HG03025 (cell line): ENCODE measurements around the gene FGG.

Experiments
- ATAC-seq: cut with Tn5 transposase; IDR thresholded peaks from one replicate; pipeline ENCODE4 v1.9.1; 2021; ENCODE audit warnings: mild to moderate bottlenecking, moderate library complexity; ENCODE audit not compliant: unreplicated experiment, low FRiP score

Gene FGG

DNA sequence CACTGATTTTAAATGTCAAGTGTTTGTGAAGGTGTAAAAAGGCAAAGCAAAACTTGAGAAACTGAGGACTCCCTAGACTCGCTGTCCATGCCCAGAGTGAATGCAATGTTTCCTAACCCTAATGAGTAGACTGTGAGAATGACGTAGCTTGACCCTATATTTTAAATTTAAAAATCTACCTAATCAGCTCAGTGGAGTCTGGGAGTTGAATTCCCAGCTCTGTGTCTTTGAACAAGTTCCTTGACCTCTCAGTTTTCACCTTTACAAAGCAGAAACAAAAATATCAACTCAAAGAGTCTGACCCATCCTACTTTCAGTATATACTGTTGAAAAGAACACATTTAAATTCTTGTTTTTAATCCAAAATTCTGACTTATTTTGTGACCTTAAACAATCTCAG, 24.3 kb downstream of the FGG start:
- ATAC-seq: no peak

DNA sequence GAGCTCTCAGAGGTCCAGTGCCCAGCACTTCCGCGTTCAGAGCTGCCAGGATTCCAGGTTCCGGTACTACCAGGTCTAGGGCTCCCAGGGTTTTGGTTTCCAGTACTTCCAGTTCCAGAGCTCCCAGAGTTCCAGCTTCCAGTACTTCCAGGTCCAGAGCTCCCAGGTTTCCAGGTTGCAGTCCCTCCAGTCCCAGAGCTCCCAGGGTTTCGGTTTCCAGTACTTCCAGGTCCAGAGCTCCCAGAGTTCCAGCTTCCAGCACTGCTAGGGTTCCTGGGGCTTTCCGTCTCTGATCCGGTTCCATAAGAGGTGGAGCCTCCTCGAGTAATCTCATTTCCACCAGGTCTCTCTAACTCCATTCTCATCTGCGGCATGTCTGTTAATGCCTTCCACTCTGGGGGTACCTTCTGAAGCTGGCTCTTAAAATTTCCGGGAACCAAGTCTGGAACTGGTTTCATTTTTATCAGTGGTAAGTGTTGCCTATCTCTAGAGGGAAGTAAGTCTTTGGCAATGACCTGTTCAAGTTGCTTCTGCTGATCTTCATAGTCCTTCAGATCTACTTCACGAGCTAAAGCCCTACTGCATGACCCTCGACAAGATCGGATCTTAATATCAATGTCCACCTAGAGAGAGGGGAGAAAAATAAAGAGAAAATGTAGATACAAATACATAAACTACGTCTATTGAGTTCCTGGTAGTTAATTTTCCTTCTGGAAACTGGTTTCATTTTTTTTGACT, 26.0 kb downstream of the FGG start:
- ATAC-seq: no peak

DNA sequence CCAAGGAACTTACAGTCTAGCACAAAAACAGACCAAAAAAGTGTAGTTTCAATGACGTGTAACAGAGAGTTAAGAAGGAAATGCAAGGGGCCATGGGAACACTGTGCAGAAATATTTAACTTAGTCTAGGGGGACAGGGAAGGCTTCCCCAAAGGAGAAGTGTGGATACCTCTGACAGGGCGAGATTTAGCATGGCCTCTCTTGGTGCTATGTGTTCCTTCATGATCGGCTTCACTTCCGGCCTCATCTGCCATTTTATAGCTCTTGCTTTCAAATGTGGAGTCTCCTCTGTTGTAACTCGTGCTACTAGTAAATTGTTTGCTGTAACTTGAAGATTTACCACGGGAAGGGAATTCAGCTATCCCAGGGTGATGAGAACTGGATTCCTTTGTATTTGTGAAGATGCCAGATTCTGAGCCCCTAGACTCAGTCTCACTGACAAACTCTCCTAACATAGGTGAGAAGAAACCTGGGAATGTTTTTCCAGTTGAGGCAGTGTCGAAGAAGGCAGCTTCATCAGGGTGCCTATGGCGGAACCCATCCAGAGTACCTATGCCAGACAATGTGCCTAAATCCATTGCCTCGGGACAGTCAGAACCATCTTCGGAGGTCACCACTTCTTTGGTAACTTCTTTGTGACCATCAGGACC, 27.0 kb downstream of the FGG start:
- ATAC-seq: no peak

DNA sequence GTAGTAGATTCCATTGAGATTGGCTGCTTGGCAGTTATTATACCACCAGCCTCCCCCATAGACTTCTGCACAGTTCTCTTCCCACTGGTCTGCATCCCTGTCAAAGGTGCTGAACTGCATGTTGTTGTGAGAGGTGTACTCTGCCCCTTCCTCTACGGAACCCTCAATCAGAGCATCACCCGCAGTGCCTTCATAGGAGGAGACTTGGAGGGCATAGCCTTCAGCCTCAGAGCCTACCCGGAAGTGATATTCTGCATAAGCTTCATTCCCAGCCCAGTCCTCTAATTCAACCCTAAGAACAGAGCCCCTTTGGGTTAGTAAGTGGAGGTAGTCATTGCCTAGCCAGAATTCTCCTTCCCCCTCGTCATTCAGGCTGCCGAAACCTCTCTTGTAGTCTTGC, 28.2 kb downstream of the FGG start:
- no peak for ATAC-seq

DNA sequence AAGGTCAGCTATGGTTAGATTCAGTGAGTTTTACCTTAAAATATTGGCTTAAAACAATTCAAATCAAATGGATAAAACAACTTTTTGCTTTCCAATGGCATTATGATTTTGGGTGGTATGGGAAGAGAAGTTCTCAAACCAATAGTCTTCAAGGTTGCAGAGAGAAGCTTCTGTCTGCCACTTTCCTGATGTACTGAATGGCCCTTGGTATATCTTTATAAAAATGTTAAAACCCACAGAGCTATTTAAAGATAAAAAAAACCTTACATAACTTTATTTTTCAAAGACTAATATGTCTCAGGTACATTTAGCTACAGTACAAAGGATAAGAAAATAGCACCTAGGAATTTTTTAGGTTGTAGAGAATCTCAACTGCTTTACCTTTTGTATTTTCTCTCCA, 28.8 kb downstream of the FGG start:
- no peak for ATAC-seq

DNA sequence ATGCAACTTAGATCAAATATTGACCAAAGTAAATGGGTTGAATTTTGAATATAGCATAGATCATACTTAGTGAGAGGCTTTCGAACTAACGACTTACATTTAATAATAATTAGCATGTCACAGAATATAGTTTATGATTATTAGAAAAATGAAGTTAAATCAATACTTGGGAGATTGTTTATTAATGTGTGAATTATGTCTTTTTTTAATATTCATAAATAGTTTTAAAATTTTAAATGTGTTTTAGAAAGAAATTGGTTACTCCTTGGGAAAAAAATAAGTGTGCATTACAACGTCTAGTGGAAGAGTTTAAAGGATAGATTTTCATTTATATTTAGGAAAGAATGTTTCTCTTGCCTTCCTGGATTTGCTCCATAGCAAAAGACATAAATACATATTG, 29.2 kb downstream of the FGG start:
- no peak for ATAC-seq

DNA sequence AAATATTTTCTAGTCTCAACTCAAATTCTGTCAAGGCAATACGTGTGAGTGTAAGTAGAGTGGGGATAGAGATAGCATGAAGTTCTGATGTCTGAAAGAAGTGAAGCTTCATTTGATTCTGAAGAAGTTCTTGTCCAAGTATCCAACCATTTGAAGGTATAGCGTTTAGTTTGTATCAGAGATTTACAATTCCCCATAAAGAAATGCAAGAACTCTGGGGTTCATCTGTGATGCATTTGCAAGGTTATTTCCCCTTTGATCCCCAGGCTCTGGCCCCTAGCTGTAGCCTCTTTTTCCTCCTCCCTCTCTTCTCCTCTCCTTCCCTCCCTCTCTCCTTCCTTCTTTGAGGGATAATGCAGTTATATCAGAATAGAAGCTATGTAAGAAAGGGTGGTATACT, 29.7 kb downstream of the FGG start:
- ATAC-seq: no peak

DNA sequence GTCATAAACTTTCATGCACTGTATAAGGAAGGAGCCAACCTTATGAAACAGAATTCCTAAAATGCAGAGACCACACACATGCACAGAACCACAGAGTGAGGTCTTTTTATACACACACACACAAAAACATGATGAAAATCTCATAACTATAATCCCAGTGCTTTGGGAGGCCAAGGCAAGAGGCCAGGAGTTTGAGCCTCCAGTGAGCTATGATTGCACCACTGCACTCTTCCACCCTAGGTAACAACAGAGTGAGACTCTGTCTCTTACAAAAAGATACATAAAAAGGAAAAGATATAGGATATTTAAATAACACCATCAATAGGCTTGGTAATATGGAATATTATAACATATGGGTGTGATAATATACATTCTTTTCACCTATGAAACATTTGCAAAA, 32.5 kb downstream of the FGG start:
- no peak for ATAC-seq

DNA sequence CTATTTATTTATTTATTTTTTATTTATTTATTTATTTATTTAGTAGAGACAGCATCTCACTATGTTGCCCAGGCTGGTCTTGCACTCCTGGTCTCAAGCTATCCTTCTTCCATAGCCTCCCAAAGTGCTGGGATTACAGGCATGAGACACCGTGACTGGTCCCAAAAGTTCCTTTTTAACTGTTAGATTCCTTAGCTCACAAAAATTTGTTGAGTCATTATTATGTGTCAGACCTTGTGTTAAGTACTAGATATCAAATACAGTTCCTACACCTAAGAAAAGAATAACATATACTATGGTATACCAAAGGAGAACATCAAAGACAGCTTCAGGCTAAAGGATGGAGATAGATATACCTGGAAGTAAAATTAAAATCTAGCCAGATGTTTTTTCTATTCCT, 33.5 kb downstream of the FGG start:
- no peak for ATAC-seq

DNA sequence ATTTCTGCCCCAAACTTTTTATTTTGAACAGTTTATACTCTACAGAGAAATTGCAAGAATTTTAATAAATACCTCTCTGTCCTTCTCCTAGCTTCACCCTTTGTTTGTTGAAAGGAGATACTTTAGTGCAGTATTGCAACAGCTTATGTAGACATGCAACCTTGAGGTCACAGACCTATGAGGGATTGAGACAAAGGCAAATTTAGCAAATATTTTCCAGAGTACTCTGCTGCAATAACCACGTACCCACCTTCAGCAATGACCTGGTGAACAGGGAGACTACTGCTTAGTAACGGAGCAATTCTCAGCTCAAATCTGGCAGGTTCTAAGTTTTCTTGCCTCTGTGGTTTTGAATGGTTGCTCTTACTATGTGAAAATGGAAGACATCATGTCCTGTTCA, 35.1 kb downstream of the FGG start:
- no peak for ATAC-seq

DNA sequence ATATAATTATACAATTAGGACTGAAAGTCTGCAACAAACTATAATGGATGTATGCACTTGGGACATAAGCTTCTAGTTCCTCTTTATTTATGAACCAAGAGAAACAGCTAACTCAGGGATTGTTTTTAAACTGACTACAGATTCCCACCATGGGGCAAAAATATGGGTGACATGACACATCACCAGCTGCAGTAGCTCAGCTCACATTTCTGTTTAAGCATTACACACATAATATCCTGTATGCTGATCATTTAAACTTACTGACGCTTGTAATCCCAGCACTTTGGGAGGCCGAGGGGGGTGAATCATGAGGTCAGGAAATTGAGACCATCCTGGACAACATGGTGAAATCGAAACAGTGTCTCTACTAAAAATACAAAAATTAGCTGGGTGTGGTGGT, 38.1 kb downstream of the FGG start:
- ATAC-seq: no peak

DNA sequence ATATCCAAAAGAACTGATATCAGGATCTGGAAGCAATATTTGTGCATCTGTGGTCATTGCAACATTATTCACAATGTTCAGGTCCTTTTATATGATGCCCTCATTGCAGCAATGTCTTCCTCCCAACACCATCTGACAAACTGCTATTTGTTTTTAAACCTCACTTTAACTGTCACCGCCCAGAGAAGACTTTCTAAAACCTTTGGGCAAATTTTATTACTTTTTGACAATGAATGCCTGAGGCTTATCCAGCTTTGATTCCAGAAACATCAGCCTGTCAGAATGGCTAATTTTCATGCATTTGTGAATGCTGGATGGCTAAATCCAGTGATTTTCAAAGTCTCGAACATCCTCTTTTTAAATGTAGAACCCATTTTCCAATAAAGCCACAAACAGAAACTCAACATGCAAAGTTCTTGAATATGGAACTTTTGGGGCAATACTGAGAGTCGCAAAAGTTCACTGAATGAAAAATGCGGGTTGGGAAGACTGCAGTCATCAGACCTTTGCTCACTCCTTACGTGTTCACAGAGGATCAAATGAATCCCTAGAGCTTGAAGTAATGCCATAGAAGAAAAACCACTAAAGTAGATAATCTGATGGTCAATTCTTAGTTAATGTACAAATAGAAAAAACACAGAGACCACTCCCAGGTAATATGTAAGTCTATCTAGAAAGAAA, 39.1 kb downstream of the FGG start:
- no peak for ATAC-seq

DNA sequence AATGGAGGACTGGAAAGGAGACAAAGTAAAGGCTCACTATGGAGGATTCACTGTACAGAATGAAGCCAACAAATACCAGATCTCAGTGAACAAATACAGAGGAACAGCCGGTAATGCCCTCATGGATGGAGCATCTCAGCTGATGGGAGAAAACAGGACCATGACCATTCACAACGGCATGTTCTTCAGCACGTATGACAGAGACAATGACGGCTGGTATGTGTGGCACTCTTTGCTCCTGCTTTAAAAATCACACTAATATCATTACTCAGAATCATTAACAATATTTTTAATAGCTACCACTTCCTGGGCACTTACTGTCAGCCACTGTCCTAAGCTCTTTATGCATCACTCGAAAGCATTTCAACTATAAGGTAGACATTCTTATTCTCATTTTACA, 42.9 kb downstream of the FGG start:
- ATAC-seq: no peak

DNA sequence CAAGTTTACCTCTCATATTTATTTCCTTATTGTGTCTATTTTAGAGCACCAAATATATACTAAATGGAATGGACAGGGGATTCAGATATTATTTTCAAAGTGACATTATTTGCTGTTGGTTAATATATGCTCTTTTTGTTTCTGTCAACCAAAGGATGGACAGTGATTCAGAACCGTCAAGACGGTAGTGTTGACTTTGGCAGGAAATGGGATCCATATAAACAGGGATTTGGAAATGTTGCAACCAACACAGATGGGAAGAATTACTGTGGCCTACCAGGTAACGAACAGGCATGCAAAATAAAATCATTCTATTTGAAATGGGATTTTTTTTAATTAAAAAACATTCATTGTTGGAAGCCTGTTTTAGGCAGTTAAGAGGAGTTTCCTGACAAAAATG, 43.4 kb downstream of the FGG start:
- no peak for ATAC-seq

DNA sequence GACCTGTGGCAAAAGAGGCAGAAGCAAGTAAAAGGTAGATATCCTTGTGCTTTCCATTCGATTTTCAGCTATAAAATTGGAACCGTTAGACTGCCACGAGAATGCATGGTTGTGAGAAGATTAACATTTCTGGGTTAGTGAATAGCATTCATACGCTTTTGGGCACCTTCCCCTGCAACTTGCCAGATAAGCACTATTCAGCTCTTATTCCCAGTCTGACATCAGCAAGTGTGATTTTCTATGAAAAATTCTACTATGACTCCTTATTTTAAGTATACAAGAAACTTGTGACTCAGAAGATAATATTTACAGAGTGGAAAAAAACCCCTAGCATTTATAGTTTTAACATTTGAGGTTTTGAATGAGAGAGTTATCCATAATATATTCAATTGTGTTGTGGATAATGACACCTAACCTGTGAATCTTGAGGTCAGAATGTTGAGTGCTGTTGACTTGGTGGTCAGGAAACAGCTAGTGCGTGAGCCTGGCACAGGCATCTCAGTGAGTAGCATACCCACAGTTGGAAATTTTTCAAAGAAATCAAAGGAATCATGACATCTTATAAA, 45.7 kb downstream of the FGG start:
- ATAC-seq: no peak

DNA sequence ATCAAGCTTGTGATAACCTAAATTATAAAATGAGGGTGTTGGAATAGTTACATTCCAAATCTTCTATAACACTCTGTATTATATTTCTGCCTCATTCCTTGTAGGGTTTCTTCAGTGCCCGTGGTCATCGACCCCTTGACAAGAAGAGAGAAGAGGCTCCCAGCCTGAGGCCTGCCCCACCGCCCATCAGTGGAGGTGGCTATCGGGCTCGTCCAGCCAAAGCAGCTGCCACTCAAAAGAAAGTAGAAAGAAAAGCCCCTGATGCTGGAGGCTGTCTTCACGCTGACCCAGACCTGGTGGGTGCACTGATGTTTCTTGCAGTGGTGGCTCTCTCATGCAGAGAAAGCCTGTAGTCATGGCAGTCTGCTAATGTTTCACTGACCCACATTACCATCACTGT, 46.8 kb downstream of the FGG start:
- ATAC-seq: no peak

DNA sequence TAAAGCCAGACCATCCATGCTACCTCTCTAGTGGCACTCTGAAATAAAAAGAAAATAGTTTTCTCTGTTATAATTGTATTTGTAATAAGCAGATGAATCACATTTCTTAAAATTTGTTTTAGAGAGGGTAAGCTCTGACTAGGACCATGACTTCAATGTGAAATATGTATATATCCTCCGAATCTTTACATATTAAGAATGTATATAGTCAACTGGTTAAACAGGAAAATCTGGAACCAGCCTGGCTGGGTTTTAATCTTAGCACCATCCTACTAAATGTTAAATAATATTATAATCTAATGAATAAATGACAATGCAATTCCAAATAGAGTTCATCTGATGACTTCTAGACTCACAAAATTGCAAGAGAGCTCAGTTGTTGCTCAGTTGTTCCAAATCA, 48.1 kb downstream of the FGG start:
- ATAC-seq: no peak

DNA sequence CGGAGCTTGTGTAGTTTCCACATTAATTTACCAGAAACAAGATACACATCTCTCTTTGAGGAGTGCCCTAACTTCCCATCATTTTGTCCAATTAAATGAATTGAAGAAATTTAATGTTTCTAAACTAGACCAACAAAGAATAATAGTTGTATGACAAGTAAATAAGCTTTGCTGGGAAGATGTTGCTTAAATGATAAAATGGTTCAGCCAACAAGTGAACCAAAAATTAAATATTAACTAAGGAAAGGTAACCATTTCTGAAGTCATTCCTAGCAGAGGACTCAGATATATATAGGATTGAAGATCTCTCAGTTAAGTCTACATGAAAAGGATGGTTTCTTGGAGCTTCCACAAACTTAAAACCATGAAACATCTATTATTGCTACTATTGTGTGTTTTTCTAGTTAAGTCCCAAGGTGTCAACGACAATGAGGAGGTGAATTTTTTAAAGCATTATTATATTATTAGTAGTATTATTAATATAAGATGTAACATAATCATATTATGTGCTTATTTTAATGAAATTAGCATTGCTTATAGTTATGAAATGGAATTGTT, 49.7 kb downstream of the FGG start, which contains the start of gene FGB:
Gene FGB, plus strand, starts transcription at position 315 of the 558 bp plus-strand sequence. Its CDS starts 8 bp downstream, at position 323.
- no peak for ATAC-seq

DNA sequence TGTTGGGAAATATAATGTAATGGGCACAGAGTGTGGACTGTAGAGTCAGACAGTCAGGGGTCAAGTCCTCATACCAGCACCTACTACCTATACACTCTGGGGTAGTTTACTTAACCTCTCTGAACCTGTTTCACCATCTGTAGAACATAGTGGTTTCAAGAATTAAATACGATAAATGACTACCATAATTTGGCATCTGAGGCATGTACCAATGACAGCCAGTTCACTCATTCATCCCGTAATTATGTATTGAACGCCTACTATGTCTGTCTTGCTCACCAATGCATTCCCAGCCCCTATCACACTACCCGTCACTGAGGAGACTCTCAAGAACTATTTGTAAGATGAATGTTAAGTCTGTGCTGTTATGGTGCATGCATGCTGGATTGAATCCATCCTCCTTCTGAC, 51.6 kb downstream of the FGG start:
- no peak for ATAC-seq

DNA sequence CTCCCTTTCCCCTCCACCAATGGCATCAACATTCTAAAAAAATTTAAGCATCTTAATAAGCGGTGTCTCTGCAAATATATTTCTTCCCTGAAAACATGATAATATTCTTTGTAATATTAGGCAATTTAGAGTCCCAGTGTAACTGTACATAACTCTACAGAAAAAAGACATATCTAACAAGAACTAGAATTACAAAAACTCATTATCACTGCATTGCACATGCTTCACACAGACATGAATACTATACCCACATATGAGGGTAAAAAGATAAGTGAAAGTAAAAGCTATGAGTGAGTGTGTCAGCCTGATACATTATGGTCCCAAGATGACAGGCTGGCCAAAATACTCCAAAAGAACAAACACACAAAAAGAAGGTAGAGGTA, 52.0 kb downstream of the FGG start:
- no peak for ATAC-seq
